ENCODE results near the gene ATRN.

ATRN gene

DNA sequence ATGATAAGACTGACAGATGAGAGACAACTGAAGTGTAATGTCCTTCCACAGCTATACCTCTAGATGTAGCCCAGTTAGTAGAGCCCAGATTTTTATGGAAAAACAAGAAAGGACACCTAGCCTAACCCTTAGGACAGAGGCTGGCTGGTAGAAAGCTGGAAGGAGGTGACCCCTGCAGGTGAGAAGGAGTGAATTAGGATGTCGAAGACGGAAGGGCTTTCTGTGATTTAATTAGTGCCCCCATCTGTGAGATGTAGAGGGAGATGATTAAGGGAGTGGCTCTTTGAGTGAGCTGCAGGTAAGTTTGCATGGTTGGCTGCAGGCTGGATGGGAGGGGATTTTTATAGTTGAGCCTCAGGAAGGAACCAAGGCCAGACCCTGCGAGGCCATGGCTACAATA, 109.6 kb downstream of the ATRN start:
- no peak for TF ChIP-seq ZNF384 (IDR thresholded peaks at IDR 0.05)
- no peak for TF ChIP-seq FOXA1 (IDR thresholded peaks at IDR 0.05)
- no peak for TF ChIP-seq FOXK2 (IDR thresholded peaks at IDR 0.05)
- TF ChIP-seq CTBP1 (IDR thresholded peaks at IDR 0.05; ENCODE audit: borderline replicate concordance) = no peak
- TF ChIP-seq SP1 (IDR thresholded peaks at IDR 0.05) = no peak
- TF ChIP-seq ARNT (IDR thresholded peaks at IDR 0.05) = no peak
- TF ChIP-seq ELF4 (IDR thresholded peaks at IDR 0.05) = no peak
- TF ChIP-seq, protein P1, sequence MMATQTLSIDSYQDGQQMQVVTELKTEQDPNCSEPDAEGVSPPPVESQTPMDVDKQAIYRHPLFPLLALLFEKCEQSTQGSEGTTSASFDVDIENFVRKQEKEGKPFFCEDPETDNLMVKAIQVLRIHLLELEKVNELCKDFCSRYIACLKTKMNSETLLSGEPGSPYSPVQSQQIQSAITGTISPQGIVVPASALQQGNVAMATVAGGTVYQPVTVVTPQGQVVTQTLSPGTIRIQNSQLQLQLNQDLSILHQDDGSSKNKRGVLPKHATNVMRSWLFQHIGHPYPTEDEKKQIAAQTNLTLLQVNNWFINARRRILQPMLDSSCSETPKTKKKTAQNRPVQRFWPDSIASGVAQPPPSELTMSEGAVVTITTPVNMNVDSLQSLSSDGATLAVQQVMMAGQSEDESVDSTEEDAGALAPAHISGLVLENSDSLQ (IDR thresholded peaks at IDR 0.05) = no peak
- no peak for TF ChIP-seq SUZ12 (IDR thresholded peaks at IDR 0.05)
- POLR2A ChIA-PET = no interaction called here
- CTCF ChIA-PET = no interaction called here
- DNase-seq (ENCODE audit: extremely low spot score) = no peak

DNA sequence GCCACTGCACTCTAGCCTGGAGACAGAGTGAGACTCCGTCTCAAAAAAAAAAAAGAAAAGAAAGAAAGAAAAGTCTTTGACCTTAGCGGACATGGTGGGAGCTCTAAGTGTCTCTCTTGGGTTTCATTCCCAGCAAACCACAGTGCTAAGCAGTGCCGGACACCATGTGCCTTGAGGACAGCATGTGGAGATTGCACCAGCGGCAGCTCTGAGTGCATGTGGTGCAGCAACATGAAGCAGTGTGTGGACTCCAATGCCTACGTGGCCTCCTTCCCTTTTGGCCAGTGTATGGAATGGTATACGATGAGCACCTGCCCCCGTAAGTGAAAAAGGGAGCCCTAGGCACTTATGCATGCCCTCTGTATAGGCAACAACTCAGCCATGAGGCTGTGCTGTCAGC, 112.9 kb downstream of the ATRN start:
- TF ChIP-seq SUZ12 (IDR thresholded peaks at IDR 0.05) (no peak), ZNF384 (IDR thresholded peaks at IDR 0.05) (no peak), ELF4 (IDR thresholded peaks at IDR 0.05) (no peak), BHLHE40 (IDR thresholded peaks at IDR 0.05; ENCODE audit: borderline replicate concordance) (no peak), NFRKB (IDR thresholded peaks at IDR 0.05) (no peak), TARDBP (IDR thresholded peaks at IDR 0.05) (no peak), FOXK2 (IDR thresholded peaks at IDR 0.05) (no peak), CTBP1 (IDR thresholded peaks at IDR 0.05; ENCODE audit: borderline replicate concordance) (no peak), L3MBTL2 (conservative IDR thresholded peaks at IDR 0.05) (no peak), ARNT (IDR thresholded peaks at IDR 0.05) (no peak), FOXM1 (IDR thresholded peaks at IDR 0.05; ENCODE audit: borderline replicate concordance) (no peak), SP1 (IDR thresholded peaks at IDR 0.05) (no peak), LEF1 (IDR thresholded peaks at IDR 0.05; ENCODE audit: borderline replicate concordance) (no peak)
- TF ChIP-seq, protein P1 (IDR thresholded peaks at IDR 0.05) = no peak
- no peak for DNase-seq (ENCODE audit: extremely low spot score)
- ChIA-PET POLR2A (no interaction called here), CTCF (no interaction called here)

DNA sequence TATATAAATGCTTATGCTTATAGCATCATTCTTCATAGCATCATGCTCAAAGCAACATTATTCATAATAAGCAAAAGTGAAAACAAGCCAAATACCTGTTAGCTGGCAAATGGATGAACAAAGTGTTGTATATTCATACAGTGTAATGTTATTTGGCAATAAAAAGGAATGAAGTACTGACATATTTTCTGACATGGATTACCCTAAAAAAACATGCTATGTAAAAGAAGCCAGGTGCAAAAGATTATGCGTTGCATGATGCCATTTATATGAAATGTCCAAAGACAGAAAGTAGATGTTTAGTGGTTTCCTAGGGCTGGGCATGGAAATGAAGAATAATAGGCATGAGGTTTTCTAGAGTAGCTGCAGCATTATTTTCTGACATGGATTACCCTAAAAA, 115.3 kb downstream of the ATRN start:
- ChIA-PET POLR2A (no interaction called here), CTCF (no interaction called here)
- no peak for DNase-seq (ENCODE audit: extremely low spot score)
- no peak for TF ChIP-seq ARNT (IDR thresholded peaks at IDR 0.05)
- TF ChIP-seq TARDBP (IDR thresholded peaks at IDR 0.05) = no peak
- TF ChIP-seq FOXK2 (IDR thresholded peaks at IDR 0.05) = no peak

DNA sequence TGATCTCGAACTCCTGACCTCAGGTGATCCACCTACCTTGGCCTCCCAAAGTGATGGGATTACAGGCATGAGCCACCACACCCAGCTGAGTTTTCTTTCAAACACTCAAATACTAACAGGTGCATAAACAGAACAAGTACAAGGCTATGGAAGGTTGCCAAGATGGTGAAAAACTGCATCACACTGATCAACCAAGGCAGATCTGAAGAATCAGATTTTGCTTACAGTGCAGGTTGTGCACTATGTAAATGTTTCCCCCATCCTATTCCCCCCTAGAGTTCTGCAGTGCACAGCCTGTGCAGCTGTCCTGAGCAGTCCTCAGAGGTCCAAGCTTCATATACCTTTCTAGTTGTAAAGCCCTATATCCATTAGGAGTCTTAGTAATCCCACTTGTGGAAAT, 119.3 kb downstream of the ATRN start:
- no peak for TF ChIP-seq CTBP1 (IDR thresholded peaks at IDR 0.05; ENCODE audit: borderline replicate concordance)
- no peak for TF ChIP-seq ZNF384 (IDR thresholded peaks at IDR 0.05)
- TF ChIP-seq ARNT (IDR thresholded peaks at IDR 0.05) = no peak
- TF ChIP-seq, protein P1 (IDR thresholded peaks at IDR 0.05) = no peak
- TF ChIP-seq FOXA1 (IDR thresholded peaks at IDR 0.05) = no peak
- TF ChIP-seq NFRKB (IDR thresholded peaks at IDR 0.05) = no peak
- no peak for TF ChIP-seq TARDBP (IDR thresholded peaks at IDR 0.05)
- no peak for TF ChIP-seq HDGF (IDR thresholded peaks at IDR 0.05; ENCODE audit: borderline replicate concordance)
- TF ChIP-seq ELF4 (IDR thresholded peaks at IDR 0.05) = no peak
- no peak for TF ChIP-seq L3MBTL2 (conservative IDR thresholded peaks at IDR 0.05)
- no peak for TF ChIP-seq FOXK2 (IDR thresholded peaks at IDR 0.05)
- no peak for TF ChIP-seq SP1 (IDR thresholded peaks at IDR 0.05)
- TF ChIP-seq LEF1 (IDR thresholded peaks at IDR 0.05; ENCODE audit: borderline replicate concordance) = no peak
- no peak for TF ChIP-seq FOXM1 (IDR thresholded peaks at IDR 0.05; ENCODE audit: borderline replicate concordance)
- TF ChIP-seq BHLHE40 (IDR thresholded peaks at IDR 0.05; ENCODE audit: borderline replicate concordance) = no peak
- no peak for TF ChIP-seq SUZ12 (IDR thresholded peaks at IDR 0.05)
- ChIA-PET POLR2A (no interaction called here), CTCF (no interaction called here)
- DNase-seq (ENCODE audit: extremely low spot score) = no peak

DNA sequence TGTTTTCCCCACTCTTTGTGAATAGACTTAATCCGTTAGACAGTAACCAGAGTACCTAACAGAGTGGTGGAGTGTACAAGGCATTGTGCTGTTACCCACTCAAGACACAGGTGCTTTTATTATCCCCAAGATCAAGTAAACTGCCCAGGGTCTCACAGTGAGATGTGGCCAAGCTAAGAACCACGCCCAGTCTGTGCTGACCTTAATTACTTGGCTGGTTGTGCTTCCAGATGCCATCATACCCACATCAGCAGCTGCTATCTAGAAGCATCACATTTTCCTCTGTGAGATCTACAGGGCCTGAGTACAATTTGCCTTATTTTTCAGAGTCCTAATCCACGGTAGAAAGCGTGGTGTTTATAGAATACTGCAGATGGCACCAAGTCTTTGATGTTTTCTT, 122.1 kb downstream of the ATRN start:
- no peak for TF ChIP-seq LEF1 (IDR thresholded peaks at IDR 0.05; ENCODE audit: borderline replicate concordance)
- TF ChIP-seq SP1 (IDR thresholded peaks at IDR 0.05) = no peak
- no peak for TF ChIP-seq FOXK2 (IDR thresholded peaks at IDR 0.05)
- TF ChIP-seq NFRKB (IDR thresholded peaks at IDR 0.05) = no peak
- TF ChIP-seq SUZ12 (IDR thresholded peaks at IDR 0.05) = no peak
- no peak for TF ChIP-seq TARDBP (IDR thresholded peaks at IDR 0.05)
- TF ChIP-seq ELF4 (IDR thresholded peaks at IDR 0.05) = no peak
- TF ChIP-seq CTBP1 (IDR thresholded peaks at IDR 0.05; ENCODE audit: borderline replicate concordance) = no peak
- ChIA-PET CTCF (no interaction called here), POLR2A (no interaction called here)
- no peak for DNase-seq (ENCODE audit: extremely low spot score)

DNA sequence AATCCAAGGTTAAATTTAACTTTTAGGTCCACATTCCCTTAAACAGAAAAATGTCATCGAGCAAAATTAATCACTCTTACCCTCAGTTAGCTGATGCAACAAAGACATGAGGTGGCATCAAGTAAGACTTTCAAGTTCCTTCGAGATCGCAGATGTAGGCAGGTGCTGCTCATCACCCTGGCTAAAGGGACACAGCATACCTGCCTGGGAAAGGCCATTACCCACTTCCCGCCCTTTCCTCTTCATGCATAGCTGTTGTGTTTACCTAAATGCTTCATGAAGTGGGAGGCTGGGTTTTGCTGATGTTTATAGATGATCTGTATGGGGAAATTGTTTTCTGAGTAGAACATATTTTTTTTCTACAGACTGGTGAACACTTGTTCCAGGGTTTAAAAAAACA, 124.7 kb downstream of the ATRN start:
- no peak for DNase-seq (ENCODE audit: extremely low spot score)
- POLR2A ChIA-PET = no interaction called here
- CTCF ChIA-PET = interaction anchor here (0.9 to 1.2 kb wide), 2 partner anchors 32 to 115 kb away, joined by 3 read pairs; no protein-coding TSS in a partner anchor
- no peak for TF ChIP-seq NFRKB (IDR thresholded peaks at IDR 0.05)
- no peak for TF ChIP-seq ARNT (IDR thresholded peaks at IDR 0.05)
- TF ChIP-seq, protein P1 (IDR thresholded peaks at IDR 0.05) = no peak
- TF ChIP-seq ZNF384 (IDR thresholded peaks at IDR 0.05) = no peak
- TF ChIP-seq LEF1 (IDR thresholded peaks at IDR 0.05; ENCODE audit: borderline replicate concordance) = no peak
- no peak for TF ChIP-seq TARDBP (IDR thresholded peaks at IDR 0.05)
- no peak for TF ChIP-seq ELF4 (IDR thresholded peaks at IDR 0.05)
- no peak for TF ChIP-seq CTBP1 (IDR thresholded peaks at IDR 0.05; ENCODE audit: borderline replicate concordance)
- no peak for TF ChIP-seq FOXA1 (IDR thresholded peaks at IDR 0.05)
- TF ChIP-seq L3MBTL2 (conservative IDR thresholded peaks at IDR 0.05) = no peak
- TF ChIP-seq FOXK2 (IDR thresholded peaks at IDR 0.05) = no peak
- TF ChIP-seq FOXM1 (IDR thresholded peaks at IDR 0.05; ENCODE audit: borderline replicate concordance) = no peak
